CD4-positive, CD25-positive, alpha-beta regulatory T cell (primary cell): ENCODE results near the gene CALHM6. TPM values are rescaled to one million over a fixed set of nuclear protein-coding genes. Genes with fewer than 3 reads are reported as not detected.

Experiments used
- ATAC-seq, 2 donors: fragments of 150-1000 bp; cut with Tn5 transposase; one replicate each; pipeline ENCODE4 v1.10.0; 2021; ENCODE audit warnings: low read depth in 2 of 2, moderate number of reproducible peaks in 2 of 2, moderate library complexity in 1 of 2
- DNase-seq, 3 donors: peaks; one replicate each; pipeline versions ENCODE4 v3.0.0 to v3.0.0-alpha.2; 2012 to 2022; ENCODE audit warnings: mixed read lengths in 1 of 3
- H3K27ac ChIP-seq: one replicate; pipeline ENCODE4 v1.7.0; 2013; ENCODE audit warnings: mild to moderate bottlenecking, low read length; ENCODE audit not compliant: insufficient read depth, poor library complexity, severe bottlenecking
- H3K27me3 ChIP-seq: one replicate; pipeline ENCODE4 v1.7.0; 2013; ENCODE audit warnings: low read length; ENCODE audit not compliant: control insufficient read depth, insufficient read depth
- H3K36me3 ChIP-seq: one replicate; pipeline ENCODE4 v1.7.0; 2013; ENCODE audit warnings: mild to moderate bottlenecking, low read length, moderate library complexity; ENCODE audit not compliant: control insufficient read depth, insufficient read depth
- H3K4me1 ChIP-seq: 2 replicates; pipeline ENCODE4 v1.7.0; 2013; ENCODE audit warnings: mild to moderate bottlenecking, low read length; ENCODE audit not compliant: insufficient read depth, control insufficient read depth, poor library complexity, severe bottlenecking
- H3K4me3 ChIP-seq: one replicate; pipeline ENCODE4 v1.7.0; 2013; ENCODE audit warnings: low read depth, mild to moderate bottlenecking, low read length, moderate library complexity
- H3K9me3 ChIP-seq, 2 experiments: 1 replicate in 1 of 2; 2 replicates in 1 of 2; pipeline ENCODE4 v1.7.0; 2013; ENCODE audit warnings: low read length in 2 of 2, mild to moderate bottlenecking in 1 of 2, moderate library complexity in 1 of 2; ENCODE audit not compliant: control insufficient read depth in 2 of 2
- H3K27ac Mint-ChIP-seq, 3 donors: one replicate each; pipeline ENCODE4 v1.8.0; 2020 to 2022; ENCODE audit warnings: mild to moderate bottlenecking in 3 of 3, mixed read lengths in 3 of 3, moderate library complexity in 2 of 3
- H3K27me3 Mint-ChIP-seq: one replicate; pipeline ENCODE4 v1.8.0; 2022; ENCODE audit warnings: mild to moderate bottlenecking, mixed read lengths
- H3K36me3 Mint-ChIP-seq: one replicate; pipeline ENCODE4 v1.8.0; 2020; ENCODE audit warnings: mixed read lengths
- H3K4me1 Mint-ChIP-seq, 4 donors: one replicate each; pipeline ENCODE4 v1.8.0; 2020 to 2022; ENCODE audit warnings: mixed read lengths in 4 of 4, mild to moderate bottlenecking in 1 of 4
- H3K4me3 Mint-ChIP-seq, 4 donors: one replicate each; pipeline ENCODE4 v1.8.0; 2020 to 2022; ENCODE audit warnings: mild to moderate bottlenecking in 4 of 4, mixed read lengths in 4 of 4, moderate library complexity in 3 of 4
- H3K9me3 Mint-ChIP-seq, 7 donors: one replicate each; pipeline ENCODE4 v1.8.0; 2020 to 2022; ENCODE audit warnings: mixed read lengths in 7 of 7, mild to moderate bottlenecking in 3 of 7, moderate library complexity in 2 of 7
- polyA plus RNA-seq, 4 donors: library from polyadenylated mRNA; unstranded; fragments of 300-500 nt; fragmentation: Illumina TruSeq; gene quantifications; one replicate each; pipeline ENCODE4 v1.2.3, GENCODE V29; 2021
- total RNA-seq: library from RNA; stranded (reverse); gene quantifications from one replicate; pipeline ENCODE4 v1.2.3, GENCODE V29; 2022

The CALHM6 gene
- total and polyA plus RNA-seq, 5 donors from 2014 or later = 2.1 to 9.4 (median 3.4) TPM

DNA sequence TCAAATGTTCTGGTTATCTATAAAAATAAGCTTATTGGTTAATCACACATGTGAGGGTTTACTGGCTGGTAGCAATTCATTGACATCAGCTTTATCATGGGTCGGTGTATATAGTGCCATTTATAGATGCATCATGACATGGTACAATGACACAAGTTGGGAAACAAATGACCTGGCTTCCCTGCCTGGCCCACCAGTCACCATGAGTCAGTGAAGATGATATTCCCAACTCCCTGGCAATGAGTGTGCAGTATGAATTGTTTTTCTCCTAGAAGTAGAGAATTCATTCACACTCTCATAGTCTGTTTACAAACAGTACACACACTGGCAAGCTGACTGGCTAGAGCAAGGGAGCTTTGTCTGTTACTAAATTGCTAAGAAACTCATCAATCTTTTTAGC, 37.2 kb upstream of the CALHM6 start:
- Histone ChIP-seq H3K27me3 (no peaks in the 10 kb centered on the region), H3K4me3 (no peak overlapping the region), H3K36me3 (no peaks in the 10 kb centered on the region), H3K27ac (no peak overlapping the region), H3K4me1 (no peaks in the 10 kb centered on the region), H3K9me3 (no peaks in the 10 kb centered on the region)
- no peak overlapping the region for H3K27ac Mint-ChIP-seq
- no peak overlapping the region for H3K4me3 Mint-ChIP-seq
- H3K27me3 Mint-ChIP-seq = peaks cover 4% of the 10 kb centered on the region
- ATAC-seq (no peak), DNase-seq (no peak)
- peaks cover 0 to 4% (median 0%) of the 10 kb centered on the region in 4 donors for H3K4me1 Mint-ChIP-seq
- H3K9me3 Mint-ChIP-seq = no peaks in the 10 kb centered on the region
- no peaks in the 10 kb centered on the region for H3K36me3 Mint-ChIP-seq

DNA sequence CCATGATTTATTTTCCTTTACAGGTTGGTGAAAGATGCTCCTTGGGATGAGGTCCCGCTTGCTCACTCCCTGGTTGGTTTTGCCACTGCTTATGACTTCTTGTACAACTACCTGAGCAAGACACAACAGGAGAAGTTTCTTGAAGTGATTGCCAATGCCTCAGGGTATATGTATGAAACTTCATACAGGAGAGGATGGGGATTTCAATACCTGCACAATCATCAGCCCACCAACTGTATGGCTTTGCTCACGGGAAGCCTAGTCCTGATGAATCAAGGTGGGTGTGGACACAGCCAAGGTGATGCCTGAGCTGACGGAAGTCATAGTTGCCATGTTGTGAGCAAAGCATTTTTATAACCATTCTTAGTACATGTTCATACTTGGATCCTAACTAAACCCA, 34.6 kb upstream of the CALHM6 start:
- Histone ChIP-seq H3K4me3 (no peak overlapping the region), H3K27me3 (no peaks in the 10 kb centered on the region), H3K9me3 (no peaks in the 10 kb centered on the region), H3K4me1 (no peaks in the 10 kb centered on the region), H3K36me3 (no peaks in the 10 kb centered on the region), H3K27ac (no peak overlapping the region)
- H3K27me3 Mint-ChIP-seq = peaks cover 4% of the 10 kb centered on the region
- no peak overlapping the region for H3K27ac Mint-ChIP-seq
- DNase-seq = no peak
- no peak overlapping the region for H3K4me3 Mint-ChIP-seq
- peaks cover 0 to 4% (median 0%) of the 10 kb centered on the region in 4 donors for H3K4me1 Mint-ChIP-seq
- no peaks in the 10 kb centered on the region for H3K36me3 Mint-ChIP-seq
- no peaks in the 10 kb centered on the region for H3K9me3 Mint-ChIP-seq
- no peak for ATAC-seq

DNA sequence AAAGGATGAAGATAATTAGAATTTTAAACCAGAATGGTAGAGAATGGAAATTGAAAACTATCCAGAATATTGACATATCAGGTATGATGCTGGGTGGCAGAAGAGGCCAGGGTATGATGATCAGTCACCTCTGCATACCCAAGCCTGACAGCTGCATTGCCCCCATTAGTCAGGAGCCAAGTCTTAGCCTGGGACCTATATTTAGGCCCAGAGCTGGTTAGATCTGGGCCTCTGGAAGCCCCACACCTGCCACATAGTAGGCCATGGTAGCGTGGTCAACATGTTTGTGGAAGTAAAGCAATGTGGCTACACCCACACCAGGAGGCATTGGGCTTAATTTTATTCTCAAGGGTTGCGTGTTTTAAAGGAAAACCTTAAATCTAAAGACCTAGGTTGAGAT, 32.1 kb upstream of the CALHM6 start:
- Histone ChIP-seq H3K4me1 (no peaks in the 10 kb centered on the region), H3K4me3 (no peak overlapping the region), H3K27me3 (no peaks in the 10 kb centered on the region), H3K36me3 (no peaks in the 10 kb centered on the region), H3K27ac (no peak overlapping the region), H3K9me3 (no peaks in the 10 kb centered on the region)
- Mint-ChIP-seq H3K9me3 (no peaks in the 10 kb centered on the region), H3K4me3 (no peak overlapping the region), H3K27me3 (peaks cover 4% of the 10 kb centered on the region), H3K4me1 (peaks cover 0 to 4% (median 0%) of the 10 kb centered on the region in 4 donors), H3K36me3 (no peaks in the 10 kb centered on the region), H3K27ac (no peak overlapping the region)
- DNase-seq (no peak), ATAC-seq (no peak)

DNA sequence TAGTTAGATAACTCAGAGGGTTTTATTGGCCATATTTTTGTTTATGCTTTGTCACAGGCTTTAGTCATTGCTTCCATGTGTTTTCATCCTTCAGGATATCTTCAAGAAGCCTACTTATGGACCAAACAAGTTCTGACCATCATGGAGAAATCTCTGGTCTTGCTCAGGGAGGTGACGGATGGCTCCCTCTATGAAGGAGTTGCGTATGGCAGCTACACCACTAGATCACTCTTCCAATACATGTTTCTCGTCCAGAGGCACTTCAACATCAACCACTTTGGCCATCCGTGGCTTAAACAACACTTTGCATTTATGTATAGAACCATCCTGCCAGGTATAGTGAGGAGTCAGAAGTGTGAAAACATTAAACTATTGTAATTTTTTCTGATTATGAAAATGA, 30.3 kb upstream of the CALHM6 start:
- Mint-ChIP-seq H3K27me3 (no peaks in the 10 kb centered on the region), H3K9me3 (no peaks in the 10 kb centered on the region), H3K4me3 (no peak overlapping the region), H3K27ac (no peak overlapping the region), H3K4me1 (no peaks in the 10 kb centered on the region), H3K36me3 (no peaks in the 10 kb centered on the region)
- H3K9me3 ChIP-seq = no peaks in the 10 kb centered on the region
- H3K36me3 ChIP-seq = no peaks in the 10 kb centered on the region
- DNase-seq = no peak
- no peak for ATAC-seq
- H3K4me3 ChIP-seq = no peak overlapping the region
- H3K27me3 ChIP-seq = no peaks in the 10 kb centered on the region
- H3K27ac ChIP-seq = no peak overlapping the region
- no peaks in the 10 kb centered on the region for H3K4me1 ChIP-seq

DNA sequence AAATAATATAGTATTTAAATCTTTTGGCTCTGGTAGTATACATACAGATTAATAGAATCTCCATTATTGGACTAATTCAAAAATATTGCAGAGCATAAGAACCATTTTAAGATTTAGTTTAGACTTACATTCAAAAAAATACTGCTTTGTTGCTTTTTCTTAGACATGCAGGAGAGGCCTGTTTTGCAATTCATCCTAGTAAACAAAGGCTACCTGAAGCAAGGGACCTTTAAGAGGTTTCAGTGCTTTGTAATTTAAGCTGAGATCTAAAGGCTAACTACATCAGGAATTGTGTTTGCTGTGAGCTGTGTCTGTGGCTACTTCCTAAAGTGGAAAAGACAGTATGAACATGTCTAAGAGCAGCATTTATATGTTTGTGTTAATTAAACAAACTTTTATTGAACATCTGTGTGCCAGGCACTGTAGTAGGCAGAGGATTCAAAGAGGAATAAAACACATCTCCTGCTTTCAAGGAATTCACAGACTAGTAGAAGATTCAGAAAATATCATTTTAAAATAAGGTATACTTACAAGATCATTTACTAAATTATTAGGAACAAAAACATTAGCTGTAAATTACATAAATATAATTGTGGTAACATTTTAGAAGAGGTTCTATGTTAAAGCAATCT, 29.1 kb upstream of the CALHM6 start:
- H3K36me3 ChIP-seq = no peaks in the 10 kb centered on the region

DNA sequence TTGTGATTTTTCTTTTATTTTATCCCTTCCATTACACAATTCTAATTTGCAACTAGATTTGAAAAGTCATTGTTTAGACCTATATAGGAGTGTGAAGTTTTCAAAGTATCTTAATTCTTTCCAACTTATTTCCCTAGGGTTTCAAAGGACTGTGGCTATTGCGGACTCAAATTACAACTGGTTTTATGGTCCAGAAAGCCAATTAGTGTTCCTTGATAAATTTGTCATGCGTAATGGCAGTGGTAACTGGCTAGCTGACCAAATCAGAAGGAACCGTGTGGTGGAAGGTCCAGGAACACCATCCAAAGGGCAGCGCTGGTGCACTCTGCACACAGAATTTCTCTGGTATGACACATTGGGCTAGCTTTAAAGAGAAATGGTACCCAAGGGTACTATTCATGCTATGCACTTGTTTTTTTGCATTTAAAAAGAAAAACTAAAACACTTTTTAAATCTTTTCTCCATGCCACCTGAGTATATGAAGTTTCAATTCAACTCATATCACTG, 27.9 kb upstream of the CALHM6 start:
- Histone ChIP-seq H3K4me1 (no peaks in the 10 kb centered on the region), H3K36me3 (no peaks in the 10 kb centered on the region), H3K27ac (no peak overlapping the region), H3K4me3 (no peak overlapping the region), H3K9me3 (no peaks in the 10 kb centered on the region), H3K27me3 (no peaks in the 10 kb centered on the region)
- Mint-ChIP-seq H3K27me3 (no peaks in the 10 kb centered on the region), H3K27ac (no peak overlapping the region), H3K4me1 (no peaks in the 10 kb centered on the region), H3K36me3 (no peaks in the 10 kb centered on the region), H3K4me3 (no peak overlapping the region), H3K9me3 (no peaks in the 10 kb centered on the region)
- no peak for DNase-seq
- ATAC-seq = no peak

More for the DNA sequence above, 29.1 kb upstream of the CALHM6 start:
- H3K27ac ChIP-seq = no peak overlapping the region
- Mint-ChIP-seq H3K9me3 (no peaks in the 10 kb centered on the region), H3K27me3 (no peaks in the 10 kb centered on the region), H3K36me3 (no peaks in the 10 kb centered on the region), H3K4me3 (no peak overlapping the region), H3K4me1 (no peaks in the 10 kb centered on the region), H3K27ac (no peak overlapping the region)
- ATAC-seq = no peak
- H3K9me3 ChIP-seq = no peaks in the 10 kb centered on the region
- no peaks in the 10 kb centered on the region for H3K27me3 ChIP-seq
- H3K4me1 ChIP-seq = no peaks in the 10 kb centered on the region
- H3K4me3 ChIP-seq = no peak overlapping the region
- DNase-seq = no peak

DNA sequence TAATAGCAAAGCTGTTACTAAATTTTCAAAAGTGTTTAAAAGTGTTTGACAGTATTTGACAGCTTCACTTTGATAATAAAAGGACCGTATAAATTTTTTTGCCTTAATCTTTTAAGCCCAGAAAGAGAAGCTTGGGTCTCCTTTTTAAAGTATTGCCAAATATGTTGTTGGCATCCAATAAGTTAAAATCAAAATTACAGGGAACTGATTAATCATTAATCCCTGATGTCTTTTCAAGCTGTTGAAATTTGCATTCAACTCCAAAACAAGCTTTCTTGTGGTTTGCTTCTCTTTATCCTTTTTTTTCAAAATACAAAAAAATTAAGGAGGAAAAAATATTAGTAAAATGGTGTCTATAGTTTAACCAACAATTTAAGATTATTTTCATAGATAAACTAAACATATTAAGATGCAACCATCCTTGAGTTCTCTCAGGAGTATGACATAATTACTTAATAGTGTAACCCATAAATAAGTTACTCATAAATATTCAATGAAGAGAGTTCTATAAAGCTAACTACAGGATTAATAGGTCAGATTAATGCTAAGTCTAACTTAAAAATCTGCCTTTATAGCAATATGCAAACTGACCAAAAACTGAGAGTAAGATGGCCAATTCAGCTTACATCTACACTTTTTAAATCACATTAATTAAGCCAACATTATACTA, 27.0 kb upstream of the CALHM6 start:
- ATAC-seq = no peak
- H3K4me1 ChIP-seq = no peaks in the 10 kb centered on the region
- no peaks in the 10 kb centered on the region for H3K9me3 ChIP-seq
- Mint-ChIP-seq H3K4me3 (no peak overlapping the region), H3K27ac (no peak overlapping the region), H3K27me3 (no peaks in the 10 kb centered on the region), H3K9me3 (no peaks in the 10 kb centered on the region), H3K4me1 (no peaks in the 10 kb centered on the region), H3K36me3 (no peaks in the 10 kb centered on the region)
- DNase-seq = no peak
- no peak overlapping the region for H3K4me3 ChIP-seq
- H3K36me3 ChIP-seq = no peaks in the 10 kb centered on the region
- no peak overlapping the region for H3K27ac ChIP-seq
- H3K27me3 ChIP-seq = no peaks in the 10 kb centered on the region

DNA sequence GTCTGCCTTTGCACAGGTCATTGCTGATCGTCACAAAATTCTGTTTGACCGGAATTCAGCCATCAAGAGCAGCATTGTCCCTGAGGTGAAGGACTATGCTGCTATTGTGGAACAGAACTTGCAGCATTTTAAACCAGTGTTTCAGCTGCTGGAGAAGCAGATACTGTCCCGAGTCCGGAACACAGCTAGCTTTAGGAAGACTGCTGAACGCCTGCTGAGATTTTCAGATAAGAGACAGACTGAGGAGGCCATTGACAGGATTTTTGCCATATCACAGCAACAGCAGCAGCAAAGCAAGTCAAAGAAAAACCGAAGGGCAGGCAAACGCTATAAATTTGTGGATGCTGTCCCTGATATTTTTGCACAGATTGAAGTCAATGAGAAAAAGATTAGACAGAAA, 24.6 kb upstream of the CALHM6 start:
- Mint-ChIP-seq H3K36me3 (no peaks in the 10 kb centered on the region), H3K27me3 (peaks cover 7% of the 10 kb centered on the region), H3K27ac (peak overlapping the region in 1 of 3 donors; percentile 69), H3K4me3 (no peak overlapping the region), H3K4me1 (no peaks in the 10 kb centered on the region), H3K9me3 (no peaks in the 10 kb centered on the region)
- DNase-seq (no peak), ATAC-seq (no peak)
- H3K27ac ChIP-seq = no peak overlapping the region
- no peaks in the 10 kb centered on the region for H3K36me3 ChIP-seq
- H3K9me3 ChIP-seq = no peaks in the 10 kb centered on the region
- H3K4me1 ChIP-seq = no peaks in the 10 kb centered on the region
- H3K4me3 ChIP-seq = no peak overlapping the region
- H3K27me3 ChIP-seq = peaks cover 6% of the 10 kb centered on the region
